ENCODE measurements around the gene ASTL. TPM values are rescaled to one million over a fixed set of nuclear protein-coding genes. Genes with fewer than 3 reads are reported as not detected.

The ASTL gene
- total and polyA plus RNA-seq, 2 of the 13 experiments (the other 11 are each of a cell fraction or from before 2014, with no cell fraction given), result not detected

GRCh38 chr2:96157649-96158553 lies 19.6 kb upstream of the ASTL start:
- TF ChIP-seq JDP2 (CRISPR knock-in tag; IDR thresholded peaks at IDR 0.05; ENCODE audit: borderline replicate concordance) (no peak), PRDM10 (CRISPR knock-in tag; IDR thresholded peaks at IDR 0.05; ENCODE audit: low read depth) (no peak), PBX3 (CRISPR knock-in tag; IDR thresholded peaks at IDR 0.05; ENCODE audit: borderline replicate concordance) (no peak), HDAC1 (CRISPR knock-in tag; IDR thresholded peaks at IDR 0.05) (no peak), PATZ1 (CRISPR knock-in tag; IDR thresholded peaks at IDR 0.05) (no peak), ZNF577 (CRISPR knock-in tag; IDR thresholded peaks at IDR 0.05; ENCODE audit: borderline replicate concordance, low read depth) (no peak)
- H3K79me2 ChIP-seq (ENCODE audit: insufficient read depth, low read length), result no peaks in the 10 kb centered on the region
- H3K9me3 ChIP-seq (ENCODE audit: low read length), result no peaks in the 10 kb centered on the region
- peaks cover 12% of the 10 kb centered on the region for H3K4me1 ChIP-seq (ENCODE audit: insufficient read depth, low read length)
- H2AFZ ChIP-seq (ENCODE audit: low read length), result no peak overlapping the region
- ATAC-seq (peak; percentile 13), FAIRE-seq (no peak), DNase-seq (ENCODE audit: low spot score) (no peak)
- no peaks in the 10 kb centered on the region for H4K20me1 ChIP-seq (ENCODE audit: insufficient read depth, low read length)
- ChIA-PET CTCF (ENCODE audit: low intra/inter-chr PET ratio, low total read pairs) (no interaction called here), POLR2A (no interaction called here)
- H3K36me3 ChIP-seq (replicated peaks in 1 of 2; ENCODE audit: control insufficient read depth in 1 of 2, insufficient read depth in 2 of 2, low read length in 2 of 2), result no peaks in the 10 kb centered on the region
- no peak overlapping the region; a peak in 1 of 6 replicates for H3K4me3 ChIP-seq (replicated peaks in 1 of 3; ENCODE audit: insufficient read depth in 1 of 3, low read depth in 2 of 3, low read length in 3 of 3)
- peaks cover 15 to 73% of the 10 kb centered on the region in 2 experiments for H3K27me3 ChIP-seq (ENCODE audit: control insufficient read depth in 1 of 2, insufficient read depth in 2 of 2, low read length in 2 of 2)
- intact Hi-C loops (cut with micrococcal nuclease; ENCODE audit: unreplicated experiment) (loop anchor here (1.0 kb wide), 1 partner anchor 27 kb away; no protein-coding TSS in a partner anchor), in situ Hi-C loops (cut with HindIII; ENCODE audit: extremely low pct_ligation_motif_present, low pct_unique_long_range_greater_than_20kb) (no loop called here)
- no TSS peak for BruUV-seq (replicated peaks)
- H3K27ac ChIP-seq (ENCODE audit: extremely low read length, insufficient read depth, low read length), result no peak overlapping the region
- H3K9ac ChIP-seq (ENCODE audit: insufficient read depth, low read depth, low read length), result no peak overlapping the region
- 35% methylated on average over 18 of the region's 19 CpGs for WGBS (ENCODE audit: low lambda C conversion rate)
- no peak overlapping the region for H3K4me2 ChIP-seq (ENCODE audit: low read depth, low read length)
